ENCODE results near the gene KIF17. TPM values are rescaled to one million over a fixed set of nuclear protein-coding genes. Genes with fewer than 3 reads are reported as not detected.

The KIF17 gene
- total and polyA plus RNA-seq, 2 of the 4 experiments (the other 2 are of a cell fraction) = 4.5 to 5.7 TPM

DNA sequence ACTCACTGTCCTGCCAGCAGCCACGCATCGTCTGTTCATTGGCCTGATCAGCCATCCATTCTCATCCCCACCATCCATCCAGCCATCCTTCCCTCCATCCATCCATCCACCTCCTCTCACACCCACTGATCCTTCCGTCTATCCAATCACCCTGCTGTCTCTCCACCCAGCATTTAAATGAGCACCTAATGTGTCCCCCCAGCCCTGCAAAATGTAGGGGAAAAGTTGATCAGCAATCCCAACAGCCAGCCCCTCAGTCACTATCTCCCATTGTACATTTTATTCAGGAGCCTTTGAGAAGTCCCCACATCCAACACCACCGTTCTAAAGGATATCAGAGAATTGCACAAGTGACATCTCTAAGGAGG lies 45.6 kb downstream of the KIF17 start:
- dilution Hi-C loops (cut with HindIII; ENCODE audit: low sequenced_read_pairs, unreplicated experiment) = no loop called here
- no peak overlapping the region for H2BK20ac ChIP-seq (ENCODE audit: low read depth, low read length)
- CTCF ChIA-PET = no interaction called here

More for the DNA sequence above, 45.6 kb downstream of the KIF17 start:
- Histone ChIP-seq H3K36me3 (ENCODE audit: control insufficient read depth, insufficient read depth, low read length) (peaks cover 6% of the 10 kb centered on the region), H3K18ac (ENCODE audit: low read depth, low read length) (no peak overlapping the region), H3K56ac (ENCODE audit: extremely low read depth, insufficient read depth, low read length) (no peak overlapping the region), H4K5ac (ENCODE audit: low read depth, low read length) (no peak overlapping the region), H3K23ac (ENCODE audit: low read depth, low read length) (no peak overlapping the region), H3K9me3 (ENCODE audit: control insufficient read depth, insufficient read depth, low read length) (no peaks in the 10 kb centered on the region), H3K79me1 (ENCODE audit: low read depth in 1 of 2, low read length in 2 of 2) (no peaks in the 10 kb centered on the region), H3K27ac (ENCODE audit: insufficient read depth, low read length) (no peak overlapping the region), H3K4me3 (ENCODE audit: insufficient read depth, low read depth, low read length) (no peak overlapping the region), H3K4me1 (ENCODE audit: control insufficient read depth, insufficient read depth, low read length) (no peaks in the 10 kb centered on the region), H3K14ac (replicated peaks; ENCODE audit: low read depth, low read length) (no peak overlapping the region), H2AK5ac (ENCODE audit: low read depth, low read length) (no peak overlapping the region), H3K9ac (ENCODE audit: low read depth, low read length) (no peak overlapping the region), H4K91ac (ENCODE audit: insufficient read depth, low read depth, low read length) (no peak overlapping the region), H3K4ac (ENCODE audit: low read depth, low read length) (no peak overlapping the region), H2AFZ (replicated peaks; ENCODE audit: low read length, poor library complexity) (no peak overlapping the region), H3K4me2 (ENCODE audit: low read depth, low read length) (no peak overlapping the region), H4K8ac (ENCODE audit: low read depth in 2 of 2, low read length in 2 of 2) (no peak overlapping the region), H3K27me3 (ENCODE audit: control insufficient read depth, insufficient read depth, low read length) (no peaks in the 10 kb centered on the region), H2BK5ac (ENCODE audit: low read depth, low read length, poor library complexity, severe bottlenecking) (no peak overlapping the region), H3K9me1 (ENCODE audit: insufficient read depth, low read length) (no peaks in the 10 kb centered on the region), H2BK15ac (ENCODE audit: low read depth, low read length) (no peak overlapping the region), H2AK9ac (replicated peaks; ENCODE audit: low read depth, low read length, poor library complexity) (peak overlapping the region; percentile 66), H2BK120ac (ENCODE audit: low read depth, low read length) (no peak overlapping the region), H4K20me1 (ENCODE audit: insufficient read depth, low read length) (no peaks in the 10 kb centered on the region)
- in situ Hi-C loops (cut with MboI; ENCODE audit: low sequenced_read_pairs) = no loop called here
- TF ChIP-seq BHLHE40 (IDR thresholded peaks at IDR 0.05; ENCODE audit: low read depth, low read length) (no peak), NFE2L2 (IDR thresholded peaks at IDR 0.05; ENCODE audit: low read depth, low read length) (no peak), CHD1 (IDR thresholded peaks at IDR 0.05; ENCODE audit: low read depth, low read length) (no peak), MAZ (IDR thresholded peaks at IDR 0.05; ENCODE audit: borderline replicate concordance, low read depth, low read length) (no peak), RCOR1 (IDR thresholded peaks at IDR 0.05; ENCODE audit: insufficient replicate concordance, low read length) (no peak), FOS (IDR thresholded peaks at IDR 0.05; ENCODE audit: low read depth, low read length) (no peak)
- TF ChIP-seq, protein P1, sequence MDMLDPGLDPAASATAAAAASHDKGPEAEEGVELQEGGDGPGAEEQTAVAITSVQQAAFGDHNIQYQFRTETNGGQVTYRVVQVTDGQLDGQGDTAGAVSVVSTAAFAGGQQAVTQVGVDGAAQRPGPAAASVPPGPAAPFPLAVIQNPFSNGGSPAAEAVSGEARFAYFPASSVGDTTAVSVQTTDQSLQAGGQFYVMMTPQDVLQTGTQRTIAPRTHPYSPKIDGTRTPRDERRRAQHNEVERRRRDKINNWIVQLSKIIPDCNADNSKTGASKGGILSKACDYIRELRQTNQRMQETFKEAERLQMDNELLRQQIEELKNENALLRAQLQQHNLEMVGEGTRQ (IDR thresholded peaks at IDR 0.05; ENCODE audit: low read depth, low read length) = no peak
- POLR2A ChIA-PET (ENCODE audit: unreplicated experiment) = no interaction called here
- no peak for DNase-seq
- 60 to 80% methylated on average over 1 of the region's 4 CpGs for WGBS, 2 experiments (ENCODE audit: extremely low coverage in 2 of 2, insufficient read length in 1 of 2)
- ATAC-seq (ENCODE audit: low read depth) = no peak
- no TSS peak for BruUV-seq (replicated peaks)
- intact Hi-C loops (cut with micrococcal nuclease) = no loop called here

All from IMR-90 (cell line).